Body of pancreas (tissue), 4 donors: Measurements from ENCODE around the gene AARSD1.

Experiments used
- POLR2A ChIP-seq, 3 donors: fragments of 450-650 bp; IDR thresholded peaks; one replicate each; pipeline ENCODE4 v1.6.1; 2016; ENCODE audit warnings: antibody characterized with exemption in 3 of 3, mild to moderate bottlenecking in 2 of 3
- TF ChIP-seq, protein P1 (sequence below), 7 experiments: fragments of 450-650 bp in 4 of 7; fragments of 200-600 bp in 3 of 7; sonication (generic) in 3 of 7; IDR thresholded peaks; one replicate each; pipeline ENCODE4 v1.5.1; 2016 to 2019; ENCODE audit warnings: antibody characterized with exemption in 7 of 7

DNA sequence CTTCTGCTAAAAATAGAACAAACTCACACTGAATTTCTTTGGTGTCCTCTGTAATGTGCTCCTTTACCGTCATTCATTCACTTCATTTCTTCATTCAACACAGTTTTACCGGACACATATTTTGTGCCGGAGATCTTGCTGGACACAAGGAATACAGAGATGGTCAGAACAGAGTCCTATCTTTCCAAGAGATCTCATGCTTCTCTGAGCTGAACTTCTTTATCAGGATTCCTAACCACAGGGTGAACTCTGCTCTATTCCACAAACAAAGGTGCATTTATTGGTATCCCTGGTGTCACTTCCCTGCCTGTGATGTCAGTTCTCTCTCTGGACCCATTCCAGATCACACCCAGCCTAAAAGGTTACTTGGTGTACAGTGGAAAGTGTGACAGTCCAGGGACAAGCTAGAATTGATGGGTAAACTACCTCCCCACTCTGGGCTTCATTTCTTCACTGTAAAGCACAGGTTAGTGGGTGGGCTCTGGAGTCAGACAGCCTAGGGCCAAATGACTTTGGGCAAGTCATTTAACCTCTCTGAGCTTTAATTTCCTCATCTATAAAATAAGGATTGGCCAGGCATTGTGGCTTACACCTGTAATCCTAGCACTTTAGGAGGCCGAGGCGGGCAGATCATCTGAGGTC lies 46.5 kb upstream of the AARSD1 start:
- TF ChIP-seq, protein P1, sequence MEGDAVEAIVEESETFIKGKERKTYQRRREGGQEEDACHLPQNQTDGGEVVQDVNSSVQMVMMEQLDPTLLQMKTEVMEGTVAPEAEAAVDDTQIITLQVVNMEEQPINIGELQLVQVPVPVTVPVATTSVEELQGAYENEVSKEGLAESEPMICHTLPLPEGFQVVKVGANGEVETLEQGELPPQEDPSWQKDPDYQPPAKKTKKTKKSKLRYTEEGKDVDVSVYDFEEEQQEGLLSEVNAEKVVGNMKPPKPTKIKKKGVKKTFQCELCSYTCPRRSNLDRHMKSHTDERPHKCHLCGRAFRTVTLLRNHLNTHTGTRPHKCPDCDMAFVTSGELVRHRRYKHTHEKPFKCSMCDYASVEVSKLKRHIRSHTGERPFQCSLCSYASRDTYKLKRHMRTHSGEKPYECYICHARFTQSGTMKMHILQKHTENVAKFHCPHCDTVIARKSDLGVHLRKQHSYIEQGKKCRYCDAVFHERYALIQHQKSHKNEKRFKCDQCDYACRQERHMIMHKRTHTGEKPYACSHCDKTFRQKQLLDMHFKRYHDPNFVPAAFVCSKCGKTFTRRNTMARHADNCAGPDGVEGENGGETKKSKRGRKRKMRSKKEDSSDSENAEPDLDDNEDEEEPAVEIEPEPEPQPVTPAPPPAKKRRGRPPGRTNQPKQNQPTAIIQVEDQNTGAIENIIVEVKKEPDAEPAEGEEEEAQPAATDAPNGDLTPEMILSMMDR (IDR thresholded peaks at IDR 0.05) = no peak
- no peak for TF ChIP-seq POLR2A (IDR thresholded peaks at IDR 0.05)
